ENCODE measurements around the gene ANXA6. TPM values are rescaled to one million over a fixed set of nuclear protein-coding genes. Genes with fewer than 3 reads are reported as not detected.

ANXA6 gene
- total RNA-seq = 74.0 TPM

DNA sequence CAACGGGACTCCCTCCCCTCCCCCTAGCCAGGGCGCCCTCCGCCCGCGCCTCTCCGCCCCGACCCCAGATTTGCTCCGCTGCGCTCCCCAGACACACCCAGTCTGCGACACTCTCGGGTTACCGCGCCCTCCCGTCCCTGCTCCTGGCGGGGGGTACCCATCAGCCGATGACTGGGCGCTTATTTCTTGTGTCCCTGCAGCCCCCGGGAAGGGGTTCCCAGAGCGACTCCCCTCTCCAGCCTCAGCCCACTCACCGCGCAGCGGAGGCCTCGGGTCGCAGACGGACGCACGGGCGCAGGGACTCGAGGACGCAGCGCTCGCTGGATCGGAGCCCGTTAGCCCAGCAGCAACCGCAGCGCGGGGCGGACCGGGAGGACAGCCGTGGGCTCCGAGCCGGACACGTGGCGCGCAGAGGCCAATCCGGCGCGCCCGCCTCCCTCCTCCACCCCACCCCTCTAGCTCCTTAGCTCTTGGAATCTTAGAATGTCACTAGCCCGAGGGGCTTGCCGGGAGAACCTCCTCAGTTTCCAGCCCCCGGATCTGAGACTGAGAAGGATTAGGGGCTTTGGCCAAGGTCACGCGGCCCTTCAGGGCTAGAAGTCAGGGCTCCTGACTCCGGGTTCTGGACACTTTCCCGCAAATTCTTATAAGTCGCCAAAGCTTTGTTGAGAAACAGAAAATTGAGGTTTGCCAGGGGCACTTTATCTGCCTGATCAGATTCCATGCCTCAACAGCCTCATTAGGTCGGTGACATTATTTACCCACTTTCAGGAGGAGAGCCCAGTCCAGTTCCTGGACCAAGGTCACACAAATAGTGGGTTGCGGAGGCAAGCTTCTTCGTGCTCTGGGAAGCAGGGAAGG lies at the start of gene ANXA6:
Gene ANXA6 (minus strand): TSS at position 354 of the 861 bp plus-strand sequence. CDS start 9,878 bp downstream, outside the sequence.

GRCh38 chr5:151080613-151081430 lies 76.8 kb downstream of the ANXA6 start, which contains the start of gene TNIP1:
Gene TNIP1 (minus strand): TSS chr5:151081034. CDS start chr5:151065095, 15,939 bp downstream.

Other genes starting within 250 kb of the ANXA6 start
- gene GPX3, start 137.2 kb downstream of the ANXA6 start, total RNA-seq = 9.0 TPM
- 16.8 TPM for gene TNIP1, start 76.7 kb downstream of the ANXA6 start, total RNA-seq
- gene CCDC69, start 66.3 kb upstream of the ANXA6 start, total RNA-seq = 1.2 TPM
- 25.1 TPM for gene GM2A, start 95.4 kb upstream of the ANXA6 start, total RNA-seq
- not detected for gene SLC36A3, start 146.0 kb upstream of the ANXA6 start, total RNA-seq
- gene SLC36A2, start 189.8 kb upstream of the ANXA6 start, total RNA-seq = not detected

All from diencephalon (tissue), 1 donor.